Neural crest cell (in vitro differentiated cells): ENCODE data around the gene UCP3. TPM values are rescaled to one million over a fixed set of nuclear protein-coding genes. Genes with fewer than 3 reads are reported as not detected.

Experiments used
- DNase-seq: peaks from one replicate; pipeline ENCODE4 v3.0.0; 2021; ENCODE audit warnings: low read depth, mixed read lengths, low spot score
- H3K27ac Mint-ChIP-seq: one replicate; pipeline ENCODE4 v1.8.0; 2021; ENCODE audit warnings: mild to moderate bottlenecking, mixed read lengths; ENCODE audit not compliant: unreplicated experiment
- H3K27me3 Mint-ChIP-seq: 2 replicates; pipeline ENCODE4 v1.8.0; 2021; ENCODE audit warnings: low read depth, mild to moderate bottlenecking, mixed read lengths
- H3K36me3 Mint-ChIP-seq: 2 replicates; pipeline ENCODE4 v1.8.0; 2021; ENCODE audit warnings: low read depth, mild to moderate bottlenecking, mixed read lengths
- H3K4me1 Mint-ChIP-seq: 2 replicates; pipeline ENCODE4 v1.8.0; 2021; ENCODE audit warnings: mixed read lengths
- H3K4me3 Mint-ChIP-seq: one replicate; pipeline ENCODE4 v1.8.0; 2021; ENCODE audit warnings: mild to moderate bottlenecking, mixed read lengths
- H3K9me3 Mint-ChIP-seq: 2 replicates; pipeline ENCODE4 v1.8.0; 2021; ENCODE audit warnings: mixed read lengths
- total RNA-seq: library from RNA; stranded (reverse); gene quantifications from 2 replicates; pipeline ENCODE4 v1.2.1, GENCODE V29; 2021
- TF ChIP-seq, protein P1 (sequence below): fragments of 200-600 bp; sonication (generic); conservative IDR thresholded peaks from 2 replicates; pipeline ENCODE4 v1.5.0; 2021; ENCODE audit warnings: antibody characterized with exemption, mild to moderate bottlenecking

Gene UCP3
- total RNA-seq, 1 donor from 2014 or later: 4.0 TPM

DNA sequence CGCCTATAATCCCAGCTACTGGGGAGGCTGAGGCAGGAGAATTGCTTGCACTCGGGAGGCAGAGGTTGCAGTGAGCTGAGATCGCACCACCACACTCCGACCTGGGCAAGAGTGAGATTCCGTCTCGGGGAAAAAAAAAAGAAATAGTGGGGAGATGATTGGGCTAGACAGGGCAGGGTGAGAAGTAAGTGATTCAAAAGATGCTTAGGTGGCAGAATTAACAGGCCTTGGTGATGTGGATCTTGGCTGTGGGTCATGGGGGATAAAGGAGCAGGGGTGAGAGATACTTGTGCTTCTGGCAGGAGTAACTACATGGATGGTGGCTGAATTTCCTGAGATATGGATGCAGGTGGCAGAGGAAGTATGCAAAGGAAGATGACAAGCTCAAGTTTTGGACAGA, 13.1 kb upstream of the UCP3 start:
- Mint-ChIP-seq H3K27ac (no peak overlapping the region), H3K9me3 (no peaks in the 10 kb centered on the region), H3K4me1 (no peaks in the 10 kb centered on the region), H3K4me3 (no peak overlapping the region), H3K27me3 (no peaks in the 10 kb centered on the region), H3K36me3 (peaks cover 14% of the 10 kb centered on the region)
- no peak for DNase-seq
- TF ChIP-seq, protein P1, sequence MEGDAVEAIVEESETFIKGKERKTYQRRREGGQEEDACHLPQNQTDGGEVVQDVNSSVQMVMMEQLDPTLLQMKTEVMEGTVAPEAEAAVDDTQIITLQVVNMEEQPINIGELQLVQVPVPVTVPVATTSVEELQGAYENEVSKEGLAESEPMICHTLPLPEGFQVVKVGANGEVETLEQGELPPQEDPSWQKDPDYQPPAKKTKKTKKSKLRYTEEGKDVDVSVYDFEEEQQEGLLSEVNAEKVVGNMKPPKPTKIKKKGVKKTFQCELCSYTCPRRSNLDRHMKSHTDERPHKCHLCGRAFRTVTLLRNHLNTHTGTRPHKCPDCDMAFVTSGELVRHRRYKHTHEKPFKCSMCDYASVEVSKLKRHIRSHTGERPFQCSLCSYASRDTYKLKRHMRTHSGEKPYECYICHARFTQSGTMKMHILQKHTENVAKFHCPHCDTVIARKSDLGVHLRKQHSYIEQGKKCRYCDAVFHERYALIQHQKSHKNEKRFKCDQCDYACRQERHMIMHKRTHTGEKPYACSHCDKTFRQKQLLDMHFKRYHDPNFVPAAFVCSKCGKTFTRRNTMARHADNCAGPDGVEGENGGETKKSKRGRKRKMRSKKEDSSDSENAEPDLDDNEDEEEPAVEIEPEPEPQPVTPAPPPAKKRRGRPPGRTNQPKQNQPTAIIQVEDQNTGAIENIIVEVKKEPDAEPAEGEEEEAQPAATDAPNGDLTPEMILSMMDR: no peak

DNA sequence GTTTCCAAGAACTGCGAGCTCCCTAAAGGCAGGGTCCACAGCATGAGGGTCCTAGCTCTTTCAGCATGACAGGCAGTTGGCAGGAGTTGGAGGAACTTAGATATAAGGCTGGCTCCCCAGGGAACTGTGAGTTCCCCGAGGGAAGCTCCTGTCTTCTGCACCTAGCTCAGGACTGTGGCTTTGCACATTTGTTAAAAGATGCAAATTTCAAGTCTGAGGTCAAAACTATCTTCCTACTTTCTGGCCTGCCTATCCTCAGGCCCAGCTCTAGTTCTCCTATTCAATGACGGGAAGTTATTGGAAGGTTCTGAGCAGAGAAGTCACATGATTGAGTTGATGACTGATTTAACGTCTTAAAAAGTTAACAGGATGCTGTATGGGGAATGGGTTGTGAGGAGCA, 11.7 kb upstream of the UCP3 start:
- H3K4me3 Mint-ChIP-seq: no peak overlapping the region
- TF ChIP-seq, protein P1: no peak
- no peaks in the 10 kb centered on the region for H3K27me3 Mint-ChIP-seq
- no peaks in the 10 kb centered on the region for H3K4me1 Mint-ChIP-seq
- DNase-seq: no peak
- no peak overlapping the region for H3K27ac Mint-ChIP-seq
- H3K9me3 Mint-ChIP-seq: no peaks in the 10 kb centered on the region
- H3K36me3 Mint-ChIP-seq: peaks cover 25% of the 10 kb centered on the region

DNA sequence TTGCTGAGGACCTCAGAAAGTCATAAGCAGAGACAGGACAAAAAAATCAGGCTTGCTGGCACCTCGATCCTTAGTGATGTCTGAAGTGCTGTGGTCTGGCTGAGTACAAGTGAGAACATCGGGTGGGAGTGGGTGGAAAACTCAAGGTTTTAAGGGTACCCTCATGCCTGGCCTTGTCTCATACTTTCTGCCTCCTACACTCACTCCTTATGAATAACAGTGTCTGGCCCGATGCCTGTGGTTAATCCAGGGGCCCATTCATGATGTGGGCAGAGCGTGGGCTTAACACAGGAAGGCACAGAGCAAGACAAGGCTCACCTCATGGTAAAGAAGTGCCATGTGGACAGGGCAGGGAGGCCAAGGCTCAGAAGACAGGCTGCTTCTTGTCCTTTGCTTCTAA, 11.0 kb upstream of the UCP3 start:
- DNase-seq: no peak
- H3K4me1 Mint-ChIP-seq: no peaks in the 10 kb centered on the region
- H3K36me3 Mint-ChIP-seq: peaks cover 25% of the 10 kb centered on the region
- TF ChIP-seq, protein P1: no peak
- no peaks in the 10 kb centered on the region for H3K27me3 Mint-ChIP-seq
- no peak overlapping the region for H3K4me3 Mint-ChIP-seq
- no peak overlapping the region for H3K27ac Mint-ChIP-seq
- H3K9me3 Mint-ChIP-seq: no peaks in the 10 kb centered on the region

DNA sequence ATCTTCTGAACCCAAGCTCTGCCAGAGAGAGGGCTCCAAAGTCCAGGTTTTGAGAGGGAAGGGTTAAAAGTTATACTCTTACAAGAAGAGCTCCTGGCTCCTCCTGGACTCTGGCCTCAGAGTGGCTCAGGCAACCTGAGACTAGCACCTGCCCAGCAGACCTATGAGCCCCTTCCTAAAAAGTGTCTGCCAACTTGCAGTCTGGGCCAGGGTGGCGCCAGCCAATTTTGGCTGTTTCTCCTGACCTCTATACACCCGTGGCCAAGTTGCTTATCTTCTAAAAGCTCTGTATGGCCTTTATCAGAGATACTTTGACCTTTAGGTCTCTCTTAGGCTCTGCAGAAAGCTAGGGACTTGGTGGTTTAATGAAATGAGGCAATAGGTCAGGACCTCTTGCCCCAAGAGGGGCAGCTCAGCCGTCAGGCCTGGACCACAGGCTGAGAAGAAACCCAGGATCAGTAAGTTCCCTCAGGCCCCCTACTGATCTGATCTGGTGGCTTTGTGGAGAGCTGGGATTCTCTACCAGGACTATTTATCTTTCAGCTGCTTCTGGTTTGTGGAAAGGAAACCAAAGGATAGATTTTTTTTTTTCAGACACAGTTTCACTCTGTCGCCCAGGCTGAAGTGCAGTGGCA, 10.3 kb upstream of the UCP3 start:
- DNase-seq: no peak
- H3K4me3 Mint-ChIP-seq: no peak overlapping the region
- H3K36me3 Mint-ChIP-seq: peaks cover 25% of the 10 kb centered on the region
- H3K27me3 Mint-ChIP-seq: no peaks in the 10 kb centered on the region
- no peaks in the 10 kb centered on the region for H3K9me3 Mint-ChIP-seq
- TF ChIP-seq, protein P1: no peak
- H3K27ac Mint-ChIP-seq: no peak overlapping the region
- H3K4me1 Mint-ChIP-seq: no peaks in the 10 kb centered on the region

DNA sequence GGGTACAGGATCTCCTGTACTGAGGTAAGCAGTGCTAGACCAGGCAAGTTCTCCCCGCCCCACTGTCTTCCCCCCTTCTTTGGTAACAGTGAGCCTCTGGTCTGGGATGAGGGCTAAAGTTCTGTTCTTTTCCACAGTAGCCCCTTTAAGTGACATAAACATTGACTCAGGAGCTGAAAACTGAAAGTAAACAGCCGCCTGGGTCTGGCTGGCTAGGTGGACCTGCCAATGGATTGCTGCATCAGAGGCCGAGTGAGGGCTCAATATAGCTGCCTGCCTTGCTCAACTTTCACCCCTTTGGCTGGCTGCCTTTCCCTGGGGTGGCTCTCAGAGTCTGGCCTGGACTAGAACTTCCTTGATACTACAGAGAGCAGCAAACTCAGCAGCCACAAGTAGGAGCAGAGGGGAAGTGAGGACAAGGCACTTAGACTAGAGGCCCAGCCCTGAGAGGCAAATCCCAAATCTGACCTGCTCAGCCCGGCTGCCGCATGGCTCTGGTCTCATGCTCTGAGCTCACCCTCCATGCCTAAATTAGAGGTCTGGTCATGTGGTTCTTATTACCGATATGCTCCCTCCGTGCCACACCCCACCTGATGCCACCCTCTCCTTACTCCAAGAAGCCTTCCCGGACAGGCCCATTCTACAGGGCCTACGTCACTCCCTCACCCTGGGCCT, 9.6 kb upstream of the UCP3 start:
- no peak for DNase-seq
- Mint-ChIP-seq H3K36me3 (peaks cover 20% of the 10 kb centered on the region), H3K9me3 (no peaks in the 10 kb centered on the region), H3K27ac (no peak overlapping the region), H3K27me3 (no peaks in the 10 kb centered on the region), H3K4me1 (no peaks in the 10 kb centered on the region), H3K4me3 (no peak overlapping the region)
- TF ChIP-seq, protein P1: no peak
